Stimulated activated CD4-positive, alpha-beta T cell treated with anti-CD3 and anti-CD28 coated beads, Interleukin-1b, Interleukin-23, amount 100 ng/mL, for 24 hours (primary cell): ENCODE data around the gene DERA.
"Not testable (repeated sequence)": the region's sequence is repeated elsewhere in the genome, so short reads cannot be mapped to it uniquely, and the experiment has no call there.

Experiments used
- DNase-seq, 4 experiments: peaks; one replicate each; pipeline ENCODE4 v3.0.0-alpha.2; 2020; ENCODE audit warnings: low read depth in 4 of 4, low spot score in 1 of 4

The DERA gene

DNA sequence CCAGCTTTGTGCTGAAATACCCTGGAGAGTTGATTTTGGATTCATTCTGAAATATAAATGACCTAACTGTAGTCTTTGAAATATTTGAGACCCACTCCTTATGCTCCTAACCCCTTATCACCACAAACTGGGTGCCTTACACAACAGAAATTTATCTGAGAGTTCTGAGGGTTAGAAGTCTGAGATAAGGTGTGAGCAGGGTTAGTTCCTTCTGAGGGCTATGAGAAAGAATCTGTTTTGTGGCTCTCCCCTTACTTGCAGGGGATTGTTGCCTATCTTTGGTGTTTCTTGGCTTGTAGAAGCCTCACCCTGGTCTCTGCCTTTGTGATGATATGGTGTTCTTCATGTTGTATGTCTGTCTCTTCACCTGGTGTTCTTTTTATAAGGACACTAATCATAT lies 91.7 kb downstream of the DERA start:
- DNase-seq = no peak

DNA sequence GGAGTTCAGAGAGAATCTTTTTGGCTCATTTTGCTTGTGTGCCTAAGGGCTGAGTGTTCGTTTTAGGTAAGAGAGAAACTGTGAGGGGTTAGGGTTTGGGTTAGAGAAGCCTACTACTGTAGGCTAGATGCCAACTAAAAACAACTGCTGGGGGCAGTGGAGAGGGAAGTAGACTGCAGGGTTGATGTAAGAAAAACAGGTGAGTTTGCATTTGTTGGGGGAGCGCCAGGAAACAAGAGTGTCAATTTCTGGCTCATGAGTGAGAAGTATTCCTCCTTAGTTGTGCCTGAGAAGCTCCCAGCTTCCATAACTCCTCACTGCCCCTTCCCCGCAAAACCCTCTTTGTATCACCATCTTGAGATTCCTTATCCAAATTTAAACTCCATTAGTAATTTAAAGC lies 92.3 kb downstream of the DERA start:
- no peak for DNase-seq

DNA sequence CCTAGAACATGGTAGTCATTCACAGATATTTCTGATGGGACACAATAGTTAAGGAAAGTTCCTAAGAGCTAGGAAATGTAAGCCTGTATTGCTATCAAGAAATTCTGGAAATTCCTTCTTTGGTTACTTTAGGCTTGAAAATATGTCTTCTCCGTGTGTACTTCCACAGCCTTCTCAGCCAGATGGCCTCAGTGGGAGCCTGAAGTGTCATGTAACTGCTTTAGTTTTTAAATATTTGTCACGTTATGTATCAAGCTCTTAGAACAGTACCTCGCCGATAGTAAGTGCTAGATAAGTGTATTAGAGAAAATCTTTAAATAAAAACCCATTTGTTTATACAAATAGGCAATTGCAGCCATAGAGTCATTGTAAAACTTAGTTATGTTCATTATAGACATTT lies 95.6 kb downstream of the DERA start:
- DNase-seq = no peak

DNA sequence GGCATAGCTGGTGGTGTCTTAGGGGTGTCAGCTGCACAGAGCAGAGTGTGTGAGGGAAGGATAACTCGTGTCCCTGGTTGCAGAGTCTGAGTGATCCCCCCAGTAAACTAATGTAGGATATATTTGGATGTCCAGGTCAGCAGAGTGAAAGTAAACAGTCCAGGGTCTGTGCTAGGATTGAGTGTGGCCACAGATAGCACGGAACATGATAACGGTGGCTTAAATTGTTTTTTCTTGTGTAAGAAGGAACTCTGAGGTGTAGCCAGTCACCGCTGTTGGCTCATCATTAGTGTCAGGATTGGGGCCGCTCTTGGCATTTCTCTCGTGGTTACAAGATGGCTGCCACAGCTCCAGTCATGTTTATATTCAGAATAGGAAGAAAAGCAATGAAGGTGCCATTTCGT lies 97.3 kb downstream of the DERA start:
- DNase-seq = no peak

- no peak for DNase-seq
Observed at GRCh38 chr12:16012117-16012516, 101.0 kb downstream of the DERA start.

DNA sequence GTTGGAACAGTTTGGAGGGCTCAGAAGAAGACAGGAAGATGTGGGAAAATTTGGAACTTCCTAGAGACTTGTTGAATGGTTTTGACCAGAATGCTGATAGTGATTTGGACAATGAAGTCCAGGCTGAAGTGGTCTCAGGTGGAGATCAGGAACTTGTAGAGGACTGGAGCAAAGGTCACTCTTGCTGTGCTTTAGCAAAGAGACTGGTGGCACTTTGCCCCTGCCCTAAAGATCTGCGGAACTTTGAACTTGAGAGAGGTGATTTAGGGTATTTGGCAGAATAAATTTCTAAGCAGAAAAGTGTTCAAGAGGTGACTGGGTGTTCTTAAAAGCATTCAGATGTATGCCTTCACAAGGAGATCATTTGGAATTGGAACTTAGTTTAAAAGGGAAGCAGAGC lies 102.6 kb downstream of the DERA start:
- not testable (repeated sequence) for DNase-seq

DNA sequence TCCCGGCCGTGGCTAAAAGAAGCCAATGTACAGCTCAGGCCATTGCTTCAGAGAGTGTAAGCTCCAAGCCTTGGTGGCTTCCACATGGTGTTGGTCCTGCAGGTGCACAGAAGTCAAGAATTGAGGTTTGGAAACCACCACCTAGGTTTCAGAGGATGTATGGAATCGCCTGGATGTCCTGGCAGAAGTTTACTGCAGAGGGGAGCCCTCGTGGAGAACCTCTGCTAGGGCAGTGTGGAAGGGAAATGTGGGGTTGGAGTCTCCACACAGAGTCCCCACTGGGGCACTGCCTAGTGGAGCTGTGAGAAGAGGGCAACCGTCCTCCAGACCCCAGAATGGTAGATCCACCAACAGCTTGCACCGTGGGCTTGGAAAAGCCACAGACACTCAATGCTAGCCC lies 103.3 kb downstream of the DERA start:
- not testable (repeated sequence) for DNase-seq

DNA sequence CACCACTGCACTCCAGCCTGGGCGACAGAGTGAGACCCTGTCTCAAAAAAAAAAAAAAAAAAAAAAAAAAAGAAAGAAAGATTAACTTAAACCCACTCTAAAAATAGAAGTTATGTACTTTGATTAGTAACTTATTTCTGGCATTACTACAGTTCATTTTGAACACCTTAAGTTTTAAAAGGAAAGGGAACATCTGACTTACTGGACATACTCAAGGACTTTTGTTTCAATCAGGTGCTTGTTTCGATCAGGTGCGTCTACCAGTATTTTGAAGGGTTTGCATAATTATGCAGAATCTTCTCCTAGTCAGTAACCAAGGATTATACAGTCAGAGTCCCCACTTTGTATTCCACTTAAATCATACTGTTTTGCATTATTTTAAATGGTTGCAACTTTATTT lies 105.6 kb downstream of the DERA start:
- no peak for DNase-seq

- no peak for DNase-seq
Observed at GRCh38 chr12:16018306-16018705, 107.2 kb downstream of the DERA start.

GRCh38 chr12:16019136-16019535 lies 108.0 kb downstream of the DERA start:
- no peak for DNase-seq

DNA sequence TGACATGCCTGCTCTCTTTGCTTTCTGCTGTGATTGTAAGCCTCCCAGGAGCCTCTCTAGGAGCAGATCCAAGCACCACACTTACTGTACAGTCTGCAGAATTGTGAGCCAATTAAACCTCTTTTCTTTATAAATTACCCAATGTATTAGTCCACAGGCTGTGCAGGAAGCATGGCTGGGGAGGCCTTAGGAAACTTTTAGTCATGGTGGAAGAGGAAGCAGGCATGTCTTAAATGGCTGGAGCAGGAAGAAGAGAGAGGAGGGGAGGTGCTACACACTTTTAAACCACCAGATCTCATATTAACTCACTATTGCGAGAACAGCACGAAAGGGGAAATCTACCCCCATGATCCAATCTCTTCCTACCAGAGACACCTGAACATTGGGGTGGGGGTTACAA lies 108.9 kb downstream of the DERA start:
- no peak for DNase-seq

DNA sequence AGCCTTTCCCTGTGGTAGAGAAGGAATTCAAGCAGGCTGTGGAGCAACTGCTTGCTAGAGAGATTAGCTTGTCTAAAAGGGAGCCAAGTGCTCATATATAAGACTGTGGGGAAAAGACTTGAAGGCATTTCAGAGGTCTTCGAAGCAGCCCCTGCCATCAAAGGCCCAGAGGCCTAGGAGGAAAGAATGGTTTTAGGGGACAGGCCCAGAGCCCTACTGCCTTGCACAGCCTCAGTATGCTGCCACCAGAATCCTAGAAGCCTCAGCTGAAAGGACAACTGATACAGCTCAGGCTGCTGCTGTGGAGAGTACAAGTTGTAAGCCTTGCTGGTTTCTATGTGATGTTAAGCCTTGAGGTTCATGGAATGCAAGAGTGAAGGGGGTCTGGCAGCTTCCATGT lies 109.9 kb downstream of the DERA start:
- no peak for DNase-seq

DNA sequence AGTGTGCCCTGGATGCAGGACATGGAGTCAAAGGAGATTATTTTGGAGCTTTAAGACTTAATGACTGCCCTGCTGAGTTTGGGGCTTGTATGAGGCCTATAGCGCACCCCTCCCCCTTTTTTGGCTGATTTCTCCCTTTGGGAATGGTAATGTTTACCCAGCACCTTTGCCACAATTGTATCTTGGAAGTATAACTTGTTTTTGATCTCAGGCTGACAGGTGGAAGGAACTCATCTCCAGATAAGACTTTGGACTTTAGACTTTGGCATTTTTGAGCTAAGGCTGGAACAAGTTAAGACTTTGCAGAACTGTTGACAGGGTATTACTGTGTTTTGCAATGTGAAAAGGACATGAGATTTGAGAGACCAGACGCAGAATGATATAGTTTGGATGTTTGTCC lies 110.5 kb downstream of the DERA start:
- no peak for DNase-seq

GRCh38 chr12:16027002-16027401 lies 115.9 kb downstream of the DERA start:
- no peak for DNase-seq

- DNase-seq = no peak
Observed at GRCh38 chr12:16030744-16031143, 119.6 kb downstream of the DERA start.

DNA sequence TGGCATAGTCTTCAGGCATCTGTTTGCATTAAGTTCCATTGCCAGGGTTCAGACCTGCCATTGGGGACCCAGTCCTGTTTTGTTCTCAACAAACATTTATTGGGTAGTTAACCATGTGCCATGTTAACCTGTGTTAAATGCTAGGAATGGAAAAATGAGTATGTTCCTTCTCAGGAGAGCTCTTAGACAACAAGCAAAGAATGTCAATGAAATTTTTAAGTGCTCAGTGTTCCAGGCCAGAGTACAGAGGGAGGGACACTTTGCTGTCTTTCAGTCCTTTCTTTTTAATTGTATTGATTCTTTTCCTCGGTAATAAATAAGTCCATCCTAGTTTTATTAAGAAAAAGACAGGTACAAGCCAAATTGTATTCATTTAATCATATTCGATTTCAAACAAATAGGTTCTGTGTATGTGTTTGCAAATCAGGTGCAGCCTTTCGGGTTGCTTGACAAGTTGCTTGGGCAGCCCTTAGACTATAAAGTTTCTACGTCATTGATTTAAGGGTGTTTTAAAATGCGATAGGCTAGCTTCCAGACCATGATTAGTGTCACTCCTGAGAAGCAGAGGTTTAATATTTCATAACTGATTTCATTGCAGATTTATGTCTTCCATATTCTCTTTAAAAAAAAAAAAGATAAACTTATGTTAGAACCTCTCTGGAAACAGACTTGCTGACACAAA lies 123.1 kb downstream of the DERA start:
- DNase-seq = no peak

DNA sequence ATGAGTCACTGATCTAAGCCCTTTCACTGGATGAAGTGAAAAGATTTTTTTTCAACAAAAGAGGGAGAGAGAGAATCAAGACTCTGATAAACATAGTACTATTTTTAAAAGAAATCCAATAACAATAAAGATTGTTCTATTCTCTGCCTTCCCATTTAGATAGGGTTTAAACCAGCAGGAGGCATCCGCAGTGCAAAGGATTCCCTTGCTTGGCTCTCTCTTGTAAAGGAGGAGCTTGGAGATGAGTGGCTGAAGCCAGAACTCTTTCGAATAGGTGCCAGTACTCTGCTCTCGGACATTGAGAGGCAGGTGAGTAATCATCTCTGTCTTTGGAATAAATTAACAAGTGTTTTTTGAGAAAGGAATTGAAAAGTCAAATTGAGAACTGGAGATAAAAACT lies 124.9 kb downstream of the DERA start:
- no peak for DNase-seq

DNA sequence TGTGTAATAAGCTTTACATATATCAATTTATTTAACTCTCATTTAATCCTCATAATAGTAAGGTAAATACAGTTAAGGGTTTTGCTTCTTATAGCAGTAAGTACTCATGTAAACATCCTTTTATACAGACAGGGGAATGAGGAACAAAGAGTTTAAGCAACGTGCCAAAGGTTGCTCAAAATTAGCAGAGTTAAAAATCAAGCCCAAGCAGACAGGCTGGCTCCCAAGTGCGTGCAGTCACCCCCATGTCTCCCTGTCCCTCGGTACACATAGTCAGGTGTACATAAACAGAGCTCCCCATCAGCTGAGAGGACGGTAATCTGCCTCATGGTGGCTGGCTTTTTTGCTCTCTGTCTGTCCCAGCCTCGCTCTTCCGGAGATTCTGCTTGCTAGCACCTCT lies 126.4 kb downstream of the DERA start:
- DNase-seq = no peak

DNA sequence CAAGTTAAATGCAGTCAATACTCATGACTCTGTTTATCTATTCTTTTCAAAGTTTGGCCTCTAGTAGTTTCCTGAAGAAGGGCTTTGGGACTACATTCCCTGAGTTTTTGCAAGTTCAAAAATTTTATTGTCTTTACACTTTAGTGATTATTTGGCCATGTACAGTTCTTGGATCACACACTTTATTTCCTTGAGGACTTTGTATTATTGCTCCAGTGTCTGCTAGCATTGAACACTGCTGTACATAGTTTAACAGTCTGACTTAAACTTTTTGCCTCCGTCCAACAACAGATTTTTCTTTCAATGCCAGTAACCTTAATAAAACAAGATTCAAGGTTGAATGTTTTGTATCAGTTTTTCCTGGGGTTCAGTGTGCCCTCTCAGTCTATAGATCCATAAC lies 132.3 kb downstream of the DERA start:
- no peak for DNase-seq

- DNase-seq = no peak
Observed at GRCh38 chr12:16046266-16046665, 135.1 kb downstream of the DERA start.

- DNase-seq = no peak
Observed at GRCh38 chr12:16048511-16048910, 137.4 kb downstream of the DERA start.

GRCh38 chr12:16056910-16057309 lies 145.8 kb downstream of the DERA start:
- no peak for DNase-seq

- not testable (repeated sequence) for DNase-seq
Observed at GRCh38 chr12:16057351-16057751, 146.2 kb downstream of the DERA start.

GRCh38 chr12:16062611-16063010 lies 151.5 kb downstream of the DERA start:
- no peak for DNase-seq
